Brain microvascular endothelial cell (primary cell): Measurements from ENCODE around the gene PTPN7.

Experiments used
- DNase-seq: peaks from one replicate; pipeline ENCODE4 v3.0.0-alpha.2; 2020
- H3K27ac ChIP-seq: fragments of 250-450 bp; sonication (Bioruptor Pico); 2 replicates; pipeline ENCODE4 v1.5.1; 2020; ENCODE audit warnings: mild to moderate bottlenecking, moderate library complexity
- H3K27me3 ChIP-seq: fragments of 250-450 bp; sonication (Bioruptor Pico); replicated peaks from 2 replicates; pipeline ENCODE4 v1.5.1; 2020; ENCODE audit warnings: mild to moderate bottlenecking
- H3K36me3 ChIP-seq: fragments of 250-450 bp; sonication (Bioruptor Pico); replicated peaks from 2 replicates; pipeline ENCODE4 v1.5.1; 2020; ENCODE audit warnings: mild to moderate bottlenecking
- H3K4me3 ChIP-seq: 2 replicates; pipeline ENCODE4 v1.5.1; 2011; ENCODE audit warnings: low read depth, mild to moderate bottlenecking, control low read depth, low read length, moderate library complexity
- in situ Hi-C: cut with HindIII; loops from 2 replicates; pipeline ENCODE4 v1.10.0; 2017; ENCODE audit warnings: low sequenced_read_pairs, low pct_ligation_motif_present
- TF ChIP-seq, protein P1 (sequence below): IDR thresholded peaks from 2 replicates; pipeline ENCODE4 v1.5.1; 2011; ENCODE audit warnings: low read depth, mild to moderate bottlenecking, moderate library complexity, low read length, control low read depth, inconsistent platforms; ENCODE audit errors: missing control alignments

Gene PTPN7

DNA sequence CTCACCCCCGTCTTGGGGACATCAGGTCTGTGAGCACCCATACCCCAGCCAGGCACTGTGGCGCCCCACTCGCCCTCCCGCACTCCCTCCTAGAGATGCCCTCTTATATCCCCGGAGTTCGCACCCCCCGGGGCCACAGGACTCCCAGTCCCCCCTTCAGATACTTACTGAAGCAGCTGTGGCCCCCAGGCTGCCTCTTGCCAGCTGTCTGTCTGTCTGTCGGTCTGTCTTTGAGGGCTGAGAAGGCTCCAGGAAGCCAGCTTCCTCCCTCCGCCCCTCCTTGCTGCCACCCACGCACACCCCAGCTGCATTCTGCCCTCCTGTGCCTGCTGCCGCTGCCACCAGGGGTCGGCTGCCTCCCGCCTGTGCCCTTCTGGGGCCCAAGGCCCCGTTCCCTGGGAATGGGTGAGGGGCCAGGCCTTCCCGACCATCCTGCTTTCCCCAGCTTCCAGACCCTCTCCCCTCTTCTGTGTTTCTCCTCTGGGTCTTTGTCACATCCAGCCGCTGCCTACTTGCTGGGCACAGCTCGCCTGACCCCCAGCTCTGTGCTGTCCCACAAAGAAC, at the start of gene PTPN7:
TSS of gene PTPN7 (minus strand) at position 226 of the 564 bp plus-strand sequence. CDS start 1,200 bp downstream, outside the sequence.
- TF ChIP-seq, protein P1, sequence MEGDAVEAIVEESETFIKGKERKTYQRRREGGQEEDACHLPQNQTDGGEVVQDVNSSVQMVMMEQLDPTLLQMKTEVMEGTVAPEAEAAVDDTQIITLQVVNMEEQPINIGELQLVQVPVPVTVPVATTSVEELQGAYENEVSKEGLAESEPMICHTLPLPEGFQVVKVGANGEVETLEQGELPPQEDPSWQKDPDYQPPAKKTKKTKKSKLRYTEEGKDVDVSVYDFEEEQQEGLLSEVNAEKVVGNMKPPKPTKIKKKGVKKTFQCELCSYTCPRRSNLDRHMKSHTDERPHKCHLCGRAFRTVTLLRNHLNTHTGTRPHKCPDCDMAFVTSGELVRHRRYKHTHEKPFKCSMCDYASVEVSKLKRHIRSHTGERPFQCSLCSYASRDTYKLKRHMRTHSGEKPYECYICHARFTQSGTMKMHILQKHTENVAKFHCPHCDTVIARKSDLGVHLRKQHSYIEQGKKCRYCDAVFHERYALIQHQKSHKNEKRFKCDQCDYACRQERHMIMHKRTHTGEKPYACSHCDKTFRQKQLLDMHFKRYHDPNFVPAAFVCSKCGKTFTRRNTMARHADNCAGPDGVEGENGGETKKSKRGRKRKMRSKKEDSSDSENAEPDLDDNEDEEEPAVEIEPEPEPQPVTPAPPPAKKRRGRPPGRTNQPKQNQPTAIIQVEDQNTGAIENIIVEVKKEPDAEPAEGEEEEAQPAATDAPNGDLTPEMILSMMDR: peak; percentile 59
- in situ Hi-C loops: no loop called here
- Histone ChIP-seq H3K27ac (no peak within 1 kb of the TSS), H3K36me3 (no peaks in the 10 kb centered on the region), H3K27me3 (no peaks in the 10 kb centered on the region), H3K4me3 (no peak within 1 kb of the TSS)
- no peak for DNase-seq

DNA sequence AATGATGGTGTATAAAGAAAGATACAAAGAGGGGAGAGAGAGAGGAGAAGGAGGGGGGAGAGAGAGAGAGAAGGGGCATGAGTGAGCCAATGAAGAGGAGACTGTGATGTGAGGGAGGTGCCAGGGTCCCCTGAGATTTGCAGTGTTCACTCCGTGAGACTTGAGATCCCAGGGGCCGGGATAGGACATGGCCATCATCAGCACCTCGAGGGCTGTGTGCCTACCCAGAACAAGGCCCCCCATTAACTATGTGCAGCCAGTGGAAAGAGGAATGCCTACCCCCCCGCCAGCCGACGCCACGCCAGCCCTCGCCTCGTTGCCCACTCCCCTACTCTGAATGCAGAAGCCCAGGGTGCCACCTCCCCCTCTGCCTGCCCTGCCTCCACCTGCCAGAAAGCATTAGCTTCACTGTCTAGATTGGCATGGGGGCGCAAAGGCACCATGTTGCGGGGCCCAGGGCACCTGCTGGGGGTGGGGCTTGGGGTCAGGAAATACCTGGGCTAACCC, 48.0 kb upstream of the PTPN7 start:
- H3K27ac ChIP-seq: no peak overlapping the region
- H3K36me3 ChIP-seq: no peaks in the 10 kb centered on the region
- no peak overlapping the region for H3K4me3 ChIP-seq
- no peak for DNase-seq
- peaks cover 19% of the 10 kb centered on the region for H3K27me3 ChIP-seq
- in situ Hi-C loops: loop anchor here (25.0 kb wide), 1 partner anchor 104 kb away; no protein-coding TSS in a partner anchor
- TF ChIP-seq, protein P1: no peak

DNA sequence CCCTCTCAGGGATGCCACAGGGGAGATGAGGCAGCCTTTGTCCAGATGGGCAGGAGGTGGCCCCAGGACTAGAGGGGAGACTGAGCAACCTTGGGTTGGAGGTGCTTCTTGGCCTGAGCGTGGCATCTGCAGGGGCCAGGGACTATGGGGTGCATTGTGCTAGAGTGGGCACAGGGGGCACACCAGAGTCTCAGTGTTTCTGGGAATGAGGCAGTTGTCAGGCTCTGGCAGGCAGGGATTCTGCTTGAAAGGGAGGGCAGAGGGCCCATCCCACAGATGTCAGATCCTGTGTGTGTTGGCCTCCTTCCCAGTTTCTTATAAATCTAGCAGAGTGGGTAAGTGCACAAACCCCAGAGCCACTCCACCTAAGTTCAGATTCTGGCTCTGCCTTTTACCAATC, 46.9 kb upstream of the PTPN7 start:
- DNase-seq: peak; percentile 69
- H3K27me3 ChIP-seq: peaks cover 8% of the 10 kb centered on the region
- no peak overlapping the region for H3K27ac ChIP-seq
- TF ChIP-seq, protein P1: peak; percentile 58
- in situ Hi-C loops: loop anchor here (25.0 kb wide), 1 partner anchor 105 kb away; no protein-coding TSS in a partner anchor
- H3K4me3 ChIP-seq: no peak overlapping the region
- H3K36me3 ChIP-seq: no peaks in the 10 kb centered on the region

DNA sequence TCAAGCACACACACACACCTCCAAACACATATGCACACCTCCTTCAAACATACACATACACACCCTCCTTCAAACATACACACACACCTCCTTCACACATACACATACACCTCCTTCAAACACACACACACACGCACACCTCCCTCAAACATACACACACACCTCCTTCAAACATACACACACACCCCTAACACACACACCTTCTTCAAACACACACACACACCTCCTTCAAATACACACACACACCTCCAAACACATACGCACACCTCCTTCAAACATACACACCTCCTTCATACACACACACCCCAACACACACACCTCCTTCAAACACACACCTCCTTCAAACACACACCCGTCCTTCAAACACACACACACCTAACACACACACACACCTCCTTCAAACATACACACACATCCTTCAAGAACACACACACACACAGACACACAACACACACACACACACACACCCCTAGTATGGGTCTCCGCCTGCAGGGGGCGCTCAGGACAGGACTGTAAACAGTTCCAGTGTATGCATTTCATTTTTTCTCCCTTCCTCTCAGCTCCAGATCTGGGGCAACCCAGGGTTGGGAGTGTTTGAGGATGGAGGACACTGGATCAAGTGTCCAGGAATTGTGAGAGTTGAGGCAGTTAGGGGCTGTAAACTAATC, 45.3 kb upstream of the PTPN7 start:
- Histone ChIP-seq H3K27ac (no peak overlapping the region), H3K4me3 (no peak overlapping the region), H3K36me3 (no peaks in the 10 kb centered on the region), H3K27me3 (peaks cover 3% of the 10 kb centered on the region)
- in situ Hi-C loops: loop anchor here (25.0 kb wide), 1 partner anchor 107 kb away; no protein-coding TSS in a partner anchor
- DNase-seq: no peak
- TF ChIP-seq, protein P1: peak; percentile 57

DNA sequence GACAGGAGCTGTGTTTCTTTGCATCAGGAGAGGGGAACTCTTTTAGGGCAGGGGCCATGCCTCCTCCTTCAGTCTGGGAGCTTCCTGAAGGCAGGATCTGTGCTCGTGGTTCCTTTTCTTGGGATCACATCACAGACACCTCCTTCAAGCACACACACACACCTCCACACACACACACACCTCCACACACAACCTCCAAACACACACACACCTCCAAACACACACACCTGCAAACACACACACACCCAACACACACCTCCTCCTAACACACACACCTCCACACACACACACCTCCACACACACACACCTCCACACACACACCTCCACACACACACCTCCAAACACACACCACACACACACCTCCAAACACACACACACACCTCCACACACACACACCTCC, 43.7 kb upstream of the PTPN7 start:
- TF ChIP-seq, protein P1: no peak
- in situ Hi-C loops: loop anchor here (25.0 kb wide), 1 partner anchor 108 kb away; no protein-coding TSS in a partner anchor
- no peak overlapping the region for H3K27ac ChIP-seq
- no peak for DNase-seq
- H3K4me3 ChIP-seq: no peak overlapping the region
- H3K27me3 ChIP-seq: peaks cover 1% of the 10 kb centered on the region
- H3K36me3 ChIP-seq: no peaks in the 10 kb centered on the region
